ENCODE results near the gene NOPCHAP1.

- TF ChIP-seq, protein P1, sequence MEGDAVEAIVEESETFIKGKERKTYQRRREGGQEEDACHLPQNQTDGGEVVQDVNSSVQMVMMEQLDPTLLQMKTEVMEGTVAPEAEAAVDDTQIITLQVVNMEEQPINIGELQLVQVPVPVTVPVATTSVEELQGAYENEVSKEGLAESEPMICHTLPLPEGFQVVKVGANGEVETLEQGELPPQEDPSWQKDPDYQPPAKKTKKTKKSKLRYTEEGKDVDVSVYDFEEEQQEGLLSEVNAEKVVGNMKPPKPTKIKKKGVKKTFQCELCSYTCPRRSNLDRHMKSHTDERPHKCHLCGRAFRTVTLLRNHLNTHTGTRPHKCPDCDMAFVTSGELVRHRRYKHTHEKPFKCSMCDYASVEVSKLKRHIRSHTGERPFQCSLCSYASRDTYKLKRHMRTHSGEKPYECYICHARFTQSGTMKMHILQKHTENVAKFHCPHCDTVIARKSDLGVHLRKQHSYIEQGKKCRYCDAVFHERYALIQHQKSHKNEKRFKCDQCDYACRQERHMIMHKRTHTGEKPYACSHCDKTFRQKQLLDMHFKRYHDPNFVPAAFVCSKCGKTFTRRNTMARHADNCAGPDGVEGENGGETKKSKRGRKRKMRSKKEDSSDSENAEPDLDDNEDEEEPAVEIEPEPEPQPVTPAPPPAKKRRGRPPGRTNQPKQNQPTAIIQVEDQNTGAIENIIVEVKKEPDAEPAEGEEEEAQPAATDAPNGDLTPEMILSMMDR (IDR thresholded peaks at IDR 0.05): no peak
- no peak for TF ChIP-seq POLR2A (IDR thresholded peaks at IDR 0.05)
Measured at GRCh38 chr12:105015543-105015942, 29.4 kb downstream of the NOPCHAP1 start.

All from ovary (tissue), 3 donors.